GM12878 (cell line): ENCODE data around the gene B3GALT6. TPM values are rescaled to one million over a fixed set of nuclear protein-coding genes. Genes with fewer than 3 reads are reported as not detected.

ENCODE experiments used
- DPF2 ChIP-seq: fragments of 450-650 bp; IDR thresholded peaks from 2 replicates; pipeline ENCODE4 v1.6.1; 2017; ENCODE audit warnings: mild to moderate bottlenecking
- EGR1 ChIP-seq, 2 experiments: IDR thresholded peaks; 1 replicate in 1 of 2; 2 replicates in 1 of 2; pipeline ENCODE4 v1.6.1; 2011 to 2012; ENCODE audit warnings: low read depth in 2 of 2, low read length in 2 of 2, borderline replicate concordance in 1 of 2, mild to moderate bottlenecking in 1 of 2, moderate library complexity in 1 of 2
- MLLT1 ChIP-seq: fragments of 450-650 bp; IDR thresholded peaks from 2 replicates; pipeline ENCODE4 v1.6.1; 2016; ENCODE audit warnings: mild to moderate bottlenecking
- MTA2 ChIP-seq: fragments of 450-650 bp; IDR thresholded peaks from 2 replicates; pipeline ENCODE4 v1.6.1; 2016; ENCODE audit warnings: low read depth, mild to moderate bottlenecking, moderate library complexity
- NRF1 ChIP-seq: conservative IDR thresholded peaks from 2 replicates; pipeline ENCODE4 v1.6.1; 2011; ENCODE audit warnings: mild to moderate bottlenecking, low read depth, low read length, improper control_type of control experiment
- POLR2AphosphoS5 ChIP-seq: IDR thresholded peaks from 2 replicates; pipeline ENCODE4 v1.6.1; 2011; ENCODE audit warnings: mild to moderate bottlenecking, low read length, inconsistent platforms
- REST ChIP-seq: IDR thresholded peaks from 2 replicates; pipeline ENCODE4 v1.6.1; 2012; ENCODE audit warnings: mild to moderate bottlenecking, low read depth, low read length
- RFX5 ChIP-seq: IDR thresholded peaks from 2 replicates; pipeline ENCODE4 v1.6.1; 2011; ENCODE audit warnings: low read depth, low read length, improper control_type of control experiment
- SIX5 ChIP-seq: IDR thresholded peaks from 2 replicates; pipeline ENCODE4 v1.6.1; 2011; ENCODE audit warnings: mild to moderate bottlenecking, low read depth, low read length, moderate library complexity; ENCODE audit not compliant: severe bottlenecking
- SREBF2 ChIP-seq: IDR thresholded peaks from 2 replicates; pipeline ENCODE4 v1.6.1; 2012; ENCODE audit warnings: mild to moderate bottlenecking, low read length
- TBL1XR1 ChIP-seq: IDR thresholded peaks from 2 replicates; pipeline ENCODE4 v1.6.1; 2012; ENCODE audit warnings: low read depth, low read length, improper control_type of control experiment
- TCF12 ChIP-seq: IDR thresholded peaks from 2 replicates; pipeline ENCODE4 v1.6.1; 2011; ENCODE audit warnings: low read depth, mild to moderate bottlenecking, low read length
- TCF3 ChIP-seq: IDR thresholded peaks from 2 replicates; pipeline ENCODE4 v1.6.1; 2012; ENCODE audit warnings: low read depth, mild to moderate bottlenecking, low read length, borderline replicate concordance; ENCODE audit not compliant: insufficient read depth
- ZNF592 ChIP-seq: fragments of 450-650 bp; IDR thresholded peaks from 2 replicates; pipeline ENCODE4 v1.6.1; 2017; ENCODE audit warnings: mild to moderate bottlenecking, moderate library complexity
- ZNF687 ChIP-seq: fragments of 450-650 bp; IDR thresholded peaks from 2 replicates; pipeline ENCODE4 v1.6.1; 2017; ENCODE audit warnings: mild to moderate bottlenecking, moderate library complexity
- polyA plus RNA-seq, 11 experiments: library from polyadenylated mRNA; depleted of rRNA in 4 of 11; unstranded in 6 of 11; stranded (reverse) in 5 of 11; fragments of >200 nt; fragmentation: Nextera tagmentation in 4 of 11; fragmentation: Illumina TruSeq in 1 of 11; extraction: Ambion mirVana in 4 of 11; extraction: Trizol in 1 of 11; gene quantifications; 1 replicate in 1 of 11; 2 replicates in 10 of 11; pipeline versions ENCODE4 v1.2.1 to v1.2.3, GENCODE V29; 2011 to 2016; ENCODE audit warnings: inconsistent platforms in 2 of 11, missing spikeins in 2 of 11, low read depth in 1 of 11
- total RNA-seq, 4 experiments: library from RNA; depleted of rRNA in 3 of 4; stranded (reverse); fragments of >200 nt in 3 of 4; fragmentation: Illumina TruSeq in 1 of 4; extraction: Trizol in 1 of 4; gene quantifications; 2 replicates each; pipeline versions ENCODE4 v1.2.1 to v1.2.3, GENCODE V29; 2013 to 2021

B3GALT6 gene
- total and polyA plus RNA-seq, 10 of the 15 experiments (the other 5 are each of a cell fraction or from before 2014, with no cell fraction given) = 0.53 to 20.8 (median 4.5) TPM

- TF ChIP-seq MLLT1 (no peak), TCF12 (peak; percentile 76; the same call in 1 of the 2 replicates), ZNF592 (peak; percentile 56; the same call in 1 of the 2 replicates), ZNF687 (0 out of 2 replicates have a peak, but pooled peaks have one; percentile 37), DPF2 (peak; percentile 66), RFX5 (no peak), REST (peak; percentile 21; the same call in 1 of the 2 replicates), EGR1 (IDR thresholded peaks at IDR 0.05; ENCODE audit: borderline replicate concordance in 1 of 2, low read depth in 2 of 2, low read length in 2 of 2) (peak in 1 of 2 experiments; percentile 95; a peak in 2 of 3 replicates), TBL1XR1 (0 out of 2 replicates have a peak, but pooled peaks have one; percentile 51), TCF3 (no peak), SIX5 (peak; percentile 61), POLR2AphosphoS5 (0 out of 2 replicates have a peak, but pooled peaks have one; percentile 50), NRF1 (peak; percentile 34; the same call in 1 of the 2 replicates), MTA2 (no peak), SREBF2 (no peak)
These were observed 41.7 kb downstream of the B3GALT6 start, which contains the start of gene UBE2J2 (continued) for GRCh38 chr1:1273512-1274298.
